Measurements from ENCODE around the gene CPNE5. TPM values are rescaled to one million over a fixed set of nuclear protein-coding genes. Genes with fewer than 3 reads are reported as not detected.

CPNE5 gene
- total and polyA plus RNA-seq, 2 of the 4 experiments (the other 2 are of a cell fraction), result 0.07 TPM; not detected in 1

DNA sequence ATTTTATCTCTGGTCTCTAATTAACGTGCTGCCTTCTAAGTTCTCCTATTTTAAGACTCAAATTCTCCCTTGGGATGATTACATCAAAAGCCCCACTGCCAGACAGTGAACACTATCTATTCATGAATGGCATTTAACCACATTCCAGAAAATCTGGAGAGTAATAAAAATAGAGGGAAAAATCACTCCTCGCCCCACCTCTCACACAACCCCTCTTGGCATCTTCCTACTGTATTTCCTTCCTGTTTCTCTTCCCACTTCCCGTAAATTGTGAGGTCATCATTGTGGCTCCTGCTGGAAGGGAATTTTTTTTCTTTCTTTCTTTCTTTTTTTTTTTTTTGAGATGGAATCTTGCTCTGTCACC is 110.1 kb downstream of the CPNE5 start:
- H4K91ac ChIP-seq (ENCODE audit: insufficient read depth, low read depth, low read length), result no peak overlapping the region
- dilution Hi-C loops (cut with HindIII; ENCODE audit: low sequenced_read_pairs, unreplicated experiment), result no loop called here
- WGBS, 2 experiments (ENCODE audit: extremely low coverage in 2 of 2, insufficient read length in 1 of 2), result no CpG with 5 or more reads among the region's 3 CpGs
- no peak overlapping the region for H2BK20ac ChIP-seq (ENCODE audit: low read depth, low read length)
- TF ChIP-seq MXI1 (IDR thresholded peaks at IDR 0.05; ENCODE audit: borderline replicate concordance, low read depth, low read length) (no peak), POLR2A (IDR thresholded peaks at IDR 0.05; ENCODE audit: low read depth, low read length) (no peak)
- ChIA-PET CTCF (interaction anchor here (0.7 kb wide), 1 partner anchor 149 kb away, joined by 3 read pairs; no protein-coding TSS in a partner anchor), POLR2A (ENCODE audit: unreplicated experiment) (no interaction called here)
- H3K36me3 ChIP-seq (ENCODE audit: control insufficient read depth, insufficient read depth, low read length), result no peaks in the 10 kb centered on the region
- H3K27ac ChIP-seq (ENCODE audit: insufficient read depth, low read length), result no peak overlapping the region
- intact Hi-C loops (cut with micrococcal nuclease), result no loop called here
- no peaks in the 10 kb centered on the region for H3K79me1 ChIP-seq (ENCODE audit: low read depth in 1 of 2, low read length in 2 of 2)
- H3K4me3 ChIP-seq (ENCODE audit: insufficient read depth, low read depth, low read length), result no peak overlapping the region
- peaks cover 4% of the 10 kb centered on the region; the same call in 1 of the 2 replicates for H3K27me3 ChIP-seq (ENCODE audit: control insufficient read depth, insufficient read depth, low read length)
- H2AK5ac ChIP-seq (ENCODE audit: low read depth, low read length), result no peak overlapping the region
- no peak overlapping the region for H4K8ac ChIP-seq (ENCODE audit: low read depth in 2 of 2, low read length in 2 of 2)
- no TSS peak for BruUV-seq (replicated peaks)
- no peak overlapping the region for H3K9ac ChIP-seq (ENCODE audit: low read depth, low read length)
- no peak for ATAC-seq (ENCODE audit: low read depth)
- no peak overlapping the region for H4K5ac ChIP-seq (ENCODE audit: low read depth, low read length)
- in situ Hi-C loops (cut with MboI; ENCODE audit: low sequenced_read_pairs), result no loop called here
- H3K9me1 ChIP-seq (ENCODE audit: insufficient read depth, low read length), result no peaks in the 10 kb centered on the region
- H3K23ac ChIP-seq (ENCODE audit: low read depth, low read length), result no peak overlapping the region
- H3K14ac ChIP-seq (replicated peaks; ENCODE audit: low read depth, low read length), result no peak overlapping the region
- no peak overlapping the region for H3K56ac ChIP-seq (ENCODE audit: extremely low read depth, insufficient read depth, low read length)
- DNase-seq, result no peak
- no peak overlapping the region for H2BK15ac ChIP-seq (ENCODE audit: low read depth, low read length)
- no peaks in the 10 kb centered on the region for H3K4me1 ChIP-seq (ENCODE audit: control insufficient read depth, insufficient read depth, low read length)
- no peak overlapping the region for H2BK5ac ChIP-seq (ENCODE audit: low read depth, low read length, poor library complexity, severe bottlenecking)
- H3K9me3 ChIP-seq (ENCODE audit: control insufficient read depth, insufficient read depth, low read length), result no peaks in the 10 kb centered on the region
- no peak overlapping the region for H3K18ac ChIP-seq (ENCODE audit: low read depth, low read length)
- no peak overlapping the region for H2AK9ac ChIP-seq (replicated peaks; ENCODE audit: low read depth, low read length, poor library complexity)
- H4K20me1 ChIP-seq (ENCODE audit: insufficient read depth, low read length), result peaks cover 5% of the 10 kb centered on the region; the same call in 1 of the 2 replicates
- no peak overlapping the region for H2AFZ ChIP-seq (replicated peaks; ENCODE audit: low read length, poor library complexity)
- no peak overlapping the region for H2BK120ac ChIP-seq (ENCODE audit: low read depth, low read length)
- no peak overlapping the region for H3K4me2 ChIP-seq (ENCODE audit: low read depth, low read length)
- no peak overlapping the region for H3K4ac ChIP-seq (ENCODE audit: low read depth, low read length)
